HepG2 (cell line): ENCODE results near the gene PLD3. TPM values are rescaled to one million over a fixed set of nuclear protein-coding genes. Genes with fewer than 3 reads are reported as not detected.

Source experiments
- ATF7 ChIP-seq, 2 experiments: fragments of 450-650 bp in 1 of 2; sonication (generic) in 1 of 2; formaldehyde crosslinking in 1 of 2; IDR thresholded peaks; 2 replicates each; pipeline versions ENCODE4 v1.4.0 to v1.6.1; 2016 to 2020; ENCODE audit warnings: antibody characterized with exemption in 1 of 2, mild to moderate bottlenecking in 1 of 2, missing genetic modification reagents in 1 of 2
- BRD4 ChIP-seq: sonication (generic); formaldehyde crosslinking; IDR thresholded peaks from 2 replicates; pipeline ENCODE4 v1.4.0; 2020; ENCODE audit warnings: missing genetic modification reagents
- CCAR2 ChIP-seq: fragments of 200-400 bp; formaldehyde crosslinking; optimal IDR thresholded peaks from 2 replicates; pipeline ENCODE3; 2018; ENCODE audit warnings: low read depth, mild to moderate bottlenecking, low read length, moderate library complexity
- GABPA ChIP-seq, 2 experiments: IDR thresholded peaks; 2 replicates each; pipeline ENCODE4 v1.6.1; 2011 to 2016; ENCODE audit warnings: low read depth in 2 of 2, low read length in 1 of 2, missing biosample characterization in 1 of 2, missing genetic modification characterization in 1 of 2
- GTF3A ChIP-seq: sonication (generic); formaldehyde crosslinking; conservative IDR thresholded peaks from 2 replicates; pipeline ENCODE4 v1.4.0; 2020; ENCODE audit warnings: mild to moderate bottlenecking, missing genetic modification reagents
- KAT7 ChIP-seq: IDR thresholded peaks from 2 replicates; pipeline ENCODE4 v1.6.1; 2018; ENCODE audit warnings: borderline replicate concordance, missing compliant biosample characterization
- MTF1 ChIP-seq: sonication (generic); formaldehyde crosslinking; IDR thresholded peaks from 2 replicates; pipeline ENCODE4 v1.5.0; 2020; ENCODE audit warnings: missing genetic modification reagents
- NFIB ChIP-seq: sonication (generic); formaldehyde crosslinking; IDR thresholded peaks from 2 replicates; pipeline ENCODE4 v1.9.0; 2021; ENCODE audit warnings: missing genetic modification reagents, mild to moderate bottlenecking, borderline replicate concordance
- NR2F6 ChIP-seq, 2 experiments: IDR thresholded peaks; 2 replicates each; pipeline ENCODE4 v1.6.1; 2016; ENCODE audit warnings: antibody characterized with exemption in 1 of 2, mild to moderate bottlenecking in 1 of 2
- PAF1 ChIP-seq: IDR thresholded peaks from 2 replicates; pipeline ENCODE4 v1.6.1; 2016; ENCODE audit warnings: missing genetic modification reagents, missing compliant biosample characterization
- ZBTB7B ChIP-seq: sonication (generic); formaldehyde crosslinking; IDR thresholded peaks from 2 replicates; pipeline ENCODE4 v1.4.0; 2020; ENCODE audit warnings: missing genetic modification reagents
- ZNF34 ChIP-seq: sonication (generic); formaldehyde crosslinking; IDR thresholded peaks from 2 replicates; pipeline ENCODE4 v1.4.0; 2020; ENCODE audit warnings: mild to moderate bottlenecking, missing genetic modification reagents, borderline replicate concordance
- ZNF546 ChIP-seq: sonication (generic); formaldehyde crosslinking; conservative IDR thresholded peaks from 2 replicates; pipeline ENCODE4 v1.8.1; 2023; ENCODE audit warnings: mild to moderate bottlenecking, missing genetic modification reagents
- ZNF777 ChIP-seq: sonication (generic); formaldehyde crosslinking; IDR thresholded peaks from 2 replicates; pipeline ENCODE4 v1.4.0; 2020; ENCODE audit warnings: missing genetic modification reagents
- ZNF879 ChIP-seq: sonication (generic); formaldehyde crosslinking; IDR thresholded peaks from 2 replicates; pipeline ENCODE4 v1.8.1; 2023; ENCODE audit warnings: missing genetic modification reagents
- polyA plus RNA-seq, 8 experiments: library from polyadenylated mRNA; depleted of rRNA in 3 of 8; stranded (reverse) in 7 of 8; unstranded in 1 of 8; fragments of >200 nt; fragmentation: Illumina TruSeq in 4 of 8; extraction: Trizol in 4 of 8; gene quantifications; 2 replicates each; pipeline versions ENCODE4 v1.2.1 to v1.2.3, GENCODE V29; 2011 to 2016; ENCODE audit warnings: low read depth in 4 of 8, missing spikeins in 1 of 8, mixed read lengths in 1 of 8; ENCODE audit not compliant: insufficient read depth in 1 of 8
- total RNA-seq, 5 experiments: library from RNA; depleted of rRNA; stranded (reverse); fragments of >200 nt; fragmentation: Illumina TruSeq; extraction: Trizol; gene quantifications; 2 replicates each; pipeline ENCODE4 v1.2.3, GENCODE V29; 2016; ENCODE audit warnings: low read depth in 1 of 5
- TF ChIP-seq, protein P1 (sequence below): sonication (generic); formaldehyde crosslinking; IDR thresholded peaks from 2 replicates; pipeline ENCODE4 v1.4.0; 2020; ENCODE audit warnings: mild to moderate bottlenecking, low read depth, missing genetic modification reagents
- TF ChIP-seq, protein P2 (sequence below): sonication (generic); formaldehyde crosslinking; IDR thresholded peaks from 2 replicates; pipeline ENCODE4 v1.5.0; 2020; ENCODE audit warnings: missing genetic modification reagents
- TF ChIP-seq, protein P3 (sequence below): sonication (generic); formaldehyde crosslinking; IDR thresholded peaks from 2 replicates; pipeline ENCODE4 v1.4.0; 2020; ENCODE audit warnings: missing genetic modification reagents
- TF ChIP-seq, protein P4 (sequence below): sonication (generic); formaldehyde crosslinking; IDR thresholded peaks from 2 replicates; pipeline ENCODE4 v1.5.0; 2020; ENCODE audit warnings: missing genetic modification reagents
- TF ChIP-seq, protein P5 (sequence below): sonication (generic); formaldehyde crosslinking; IDR thresholded peaks from 2 replicates; pipeline ENCODE4 v1.9.0; 2021; ENCODE audit warnings: missing genetic modification reagents, borderline replicate concordance
- TF ChIP-seq, protein P6 (sequence below): IDR thresholded peaks from 2 replicates; pipeline ENCODE4 v1.6.1; 2012; ENCODE audit warnings: inconsistent platforms

PLD3 gene
- total and polyA plus RNA-seq, 2 of the 13 experiments (the other 11 are each of a cell fraction or from before 2014, with no cell fraction given), result 45.7 to 164 TPM

DNA sequence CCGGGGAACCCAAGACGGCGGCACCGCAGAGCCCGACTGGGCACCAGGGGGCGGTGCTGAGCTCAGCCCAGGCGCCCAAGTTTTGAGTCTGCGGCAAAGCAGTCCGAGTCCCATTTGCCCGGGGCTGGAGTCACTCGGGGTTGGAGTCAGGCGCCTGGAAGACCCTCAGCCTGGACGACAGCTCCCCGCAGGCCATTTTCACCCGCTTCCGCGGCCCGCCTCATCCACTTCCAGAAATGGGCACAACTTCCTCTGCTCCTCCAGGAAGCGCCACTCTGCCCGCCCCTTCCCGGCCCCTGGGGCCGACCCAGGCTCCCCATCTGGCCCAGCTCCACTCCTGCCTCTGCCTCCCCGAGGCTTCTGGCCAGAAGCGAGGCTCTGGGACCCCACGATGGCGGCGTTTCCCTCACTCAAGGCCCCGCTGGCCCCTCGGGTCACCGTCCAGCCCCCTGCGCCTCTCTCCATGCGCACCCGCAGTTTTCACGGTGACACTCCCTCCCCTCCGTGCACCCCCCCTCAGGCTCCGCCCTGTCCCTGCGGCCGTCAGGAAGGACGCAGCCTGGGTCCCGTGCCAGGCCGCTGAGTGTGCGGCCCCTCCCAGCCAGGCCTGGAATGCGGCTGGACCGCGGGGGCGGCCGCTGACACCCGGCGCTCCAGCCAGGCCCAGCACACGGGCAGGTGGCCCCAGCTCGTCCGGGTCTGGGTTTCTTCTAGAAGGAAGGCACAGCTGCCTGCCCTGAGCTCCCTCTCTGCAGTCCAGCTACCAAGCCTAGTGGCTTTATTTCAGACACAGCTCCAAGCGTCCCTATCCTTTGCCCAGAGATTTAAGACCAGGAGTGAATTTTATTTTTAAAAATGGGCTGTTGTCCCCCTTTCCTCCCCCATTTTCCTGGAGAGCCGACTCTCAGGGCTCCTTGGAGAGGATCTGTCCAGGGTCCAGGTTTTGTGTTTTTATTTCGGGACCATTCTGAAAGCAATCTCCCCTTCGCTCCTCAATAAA is 72.6 kb downstream of the PLD3 start (continued):
- peak; percentile 94 for TF ChIP-seq ZNF777 (CRISPR knock-in tag)
- TF ChIP-seq NR2F6 (IDR thresholded peaks at IDR 0.05), result peak; percentile 7; the same call in 1 of the 2 replicates
- TF ChIP-seq NR2F6 (CRISPR knock-in tag; IDR thresholded peaks at IDR 0.05), result peak; percentile 58; the same call in 1 of the 2 replicates
- peak; percentile 39 for TF ChIP-seq GABPA (IDR thresholded peaks at IDR 0.05; ENCODE audit: low read depth, low read length)
- peak; percentile 58 for TF ChIP-seq GABPA (CRISPR knock-in tag; IDR thresholded peaks at IDR 0.05; ENCODE audit: low read depth)
- TF ChIP-seq ZNF879, result 0 out of 2 replicates have a peak, but pooled peaks have one; percentile 60
- no peak for TF ChIP-seq MTF1 (CRISPR knock-in tag)
- TF ChIP-seq ZNF34 (CRISPR knock-in tag), result no peak
- peak; percentile 53; the same call in 1 of the 2 replicates for TF ChIP-seq ZNF546 (CRISPR knock-in tag)
- TF ChIP-seq, protein P1, sequence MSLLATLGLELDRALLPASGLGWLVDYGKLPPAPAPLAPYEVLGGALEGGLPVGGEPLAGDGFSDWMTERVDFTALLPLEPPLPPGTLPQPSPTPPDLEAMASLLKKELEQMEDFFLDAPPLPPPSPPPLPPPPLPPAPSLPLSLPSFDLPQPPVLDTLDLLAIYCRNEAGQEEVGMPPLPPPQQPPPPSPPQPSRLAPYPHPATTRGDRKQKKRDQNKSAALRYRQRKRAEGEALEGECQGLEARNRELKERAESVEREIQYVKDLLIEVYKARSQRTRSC, result no peak
- 0 out of 2 replicates have a peak, but pooled peaks have one; percentile 29 for TF ChIP-seq BRD4 (CRISPR knock-in tag)
- no peak for TF ChIP-seq NFIB (CRISPR knock-in tag)
- TF ChIP-seq ZBTB7B (CRISPR knock-in tag), result peak; percentile 83
- TF ChIP-seq CCAR2, result no peak
- TF ChIP-seq, protein P2, sequence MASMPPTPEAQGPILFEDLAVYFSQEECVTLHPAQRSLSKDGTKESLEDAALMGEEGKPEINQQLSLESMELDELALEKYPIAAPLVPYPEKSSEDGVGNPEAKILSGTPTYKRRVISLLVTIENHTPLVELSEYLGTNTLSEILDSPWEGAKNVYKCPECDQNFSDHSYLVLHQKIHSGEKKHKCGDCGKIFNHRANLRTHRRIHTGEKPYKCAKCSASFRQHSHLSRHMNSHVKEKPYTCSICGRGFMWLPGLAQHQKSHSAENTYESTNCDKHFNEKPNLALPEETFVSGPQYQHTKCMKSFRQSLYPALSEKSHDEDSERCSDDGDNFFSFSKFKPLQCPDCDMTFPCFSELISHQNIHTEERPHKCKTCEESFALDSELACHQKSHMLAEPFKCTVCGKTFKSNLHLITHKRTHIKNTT (CRISPR knock-in tag), result no peak
- TF ChIP-seq GTF3A (CRISPR knock-in tag), result no peak
- no peak for TF ChIP-seq ATF7 (IDR thresholded peaks at IDR 0.05)
- TF ChIP-seq ATF7 (CRISPR knock-in tag; IDR thresholded peaks at IDR 0.05), result peak; percentile 24; the same call in 1 of the 2 replicates
- TF ChIP-seq, protein P3, sequence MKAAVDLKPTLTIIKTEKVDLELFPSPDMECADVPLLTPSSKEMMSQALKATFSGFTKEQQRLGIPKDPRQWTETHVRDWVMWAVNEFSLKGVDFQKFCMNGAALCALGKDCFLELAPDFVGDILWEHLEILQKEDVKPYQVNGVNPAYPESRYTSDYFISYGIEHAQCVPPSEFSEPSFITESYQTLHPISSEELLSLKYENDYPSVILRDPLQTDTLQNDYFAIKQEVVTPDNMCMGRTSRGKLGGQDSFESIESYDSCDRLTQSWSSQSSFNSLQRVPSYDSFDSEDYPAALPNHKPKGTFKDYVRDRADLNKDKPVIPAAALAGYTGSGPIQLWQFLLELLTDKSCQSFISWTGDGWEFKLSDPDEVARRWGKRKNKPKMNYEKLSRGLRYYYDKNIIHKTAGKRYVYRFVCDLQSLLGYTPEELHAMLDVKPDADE (CRISPR knock-in tag), result peak; percentile 61; the same call in 1 of the 2 replicates
- TF ChIP-seq KAT7 (CRISPR knock-in tag), result peak; percentile 77; the same call in 1 of the 2 replicates
- TF ChIP-seq, protein P4, sequence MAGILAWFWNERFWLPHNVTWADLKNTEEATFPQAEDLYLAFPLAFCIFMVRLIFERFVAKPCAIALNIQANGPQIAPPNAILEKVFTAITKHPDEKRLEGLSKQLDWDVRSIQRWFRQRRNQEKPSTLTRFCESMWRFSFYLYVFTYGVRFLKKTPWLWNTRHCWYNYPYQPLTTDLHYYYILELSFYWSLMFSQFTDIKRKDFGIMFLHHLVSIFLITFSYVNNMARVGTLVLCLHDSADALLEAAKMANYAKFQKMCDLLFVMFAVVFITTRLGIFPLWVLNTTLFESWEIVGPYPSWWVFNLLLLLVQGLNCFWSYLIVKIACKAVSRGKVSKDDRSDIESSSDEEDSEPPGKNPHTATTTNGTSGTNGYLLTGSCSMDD (CRISPR knock-in tag), result no peak
- no peak for TF ChIP-seq PAF1 (CRISPR knock-in tag)
- TF ChIP-seq, protein P5, sequence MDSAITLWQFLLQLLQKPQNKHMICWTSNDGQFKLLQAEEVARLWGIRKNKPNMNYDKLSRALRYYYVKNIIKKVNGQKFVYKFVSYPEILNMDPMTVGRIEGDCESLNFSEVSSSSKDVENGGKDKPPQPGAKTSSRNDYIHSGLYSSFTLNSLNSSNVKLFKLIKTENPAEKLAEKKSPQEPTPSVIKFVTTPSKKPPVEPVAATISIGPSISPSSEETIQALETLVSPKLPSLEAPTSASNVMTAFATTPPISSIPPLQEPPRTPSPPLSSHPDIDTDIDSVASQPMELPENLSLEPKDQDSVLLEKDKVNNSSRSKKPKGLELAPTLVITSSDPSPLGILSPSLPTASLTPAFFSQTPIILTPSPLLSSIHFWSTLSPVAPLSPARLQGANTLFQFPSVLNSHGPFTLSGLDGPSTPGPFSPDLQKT (CRISPR knock-in tag), result peak; percentile 90; the same call in 1 of the 2 replicates
- TF ChIP-seq, protein P6, sequence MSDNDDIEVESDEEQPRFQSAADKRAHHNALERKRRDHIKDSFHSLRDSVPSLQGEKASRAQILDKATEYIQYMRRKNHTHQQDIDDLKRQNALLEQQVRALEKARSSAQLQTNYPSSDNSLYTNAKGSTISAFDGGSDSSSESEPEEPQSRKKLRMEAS, result peak; percentile 83
